GM21447 (cell line): ENCODE measurements around the gene STIM2.
A peak's percentile ranks its signal among the peaks of the same experiment; 100 is the strongest.
"Not testable (repeated sequence)": the region's sequence is repeated elsewhere in the genome, so short reads cannot be mapped to it uniquely, and the experiment has no call there.

Experiments
- ATAC-seq: cut with Tn5 transposase; IDR thresholded peaks from one replicate; pipeline ENCODE4 v1.9.1; 2021; ENCODE audit not compliant: unreplicated experiment

The STIM2 gene

GRCh38 chr4:26866781-26867180 is 6.1 kb downstream of the STIM2 start:
- no peak for ATAC-seq

- no peak for ATAC-seq
Observed at GRCh38 chr4:26867914-26868684, 7.5 kb downstream of the STIM2 start.

GRCh38 chr4:26870576-26871262 is 10.1 kb downstream of the STIM2 start:
- no peak for ATAC-seq

- ATAC-seq: no peak
Observed at GRCh38 chr4:26871611-26872010, 11.0 kb downstream of the STIM2 start.

GRCh38 chr4:26873391-26874026 is 12.9 kb downstream of the STIM2 start:
- ATAC-seq: peak; percentile 90

GRCh38 chr4:26874110-26874509 is 13.5 kb downstream of the STIM2 start:
- ATAC-seq: no peak

GRCh38 chr4:26877406-26877805 is 16.8 kb downstream of the STIM2 start:
- no peak for ATAC-seq

- no peak for ATAC-seq
Observed at GRCh38 chr4:26877961-26878360, 17.3 kb downstream of the STIM2 start.

- no peak for ATAC-seq
Observed at GRCh38 chr4:26878794-26879391, 18.3 kb downstream of the STIM2 start.

- ATAC-seq: no peak
Observed at GRCh38 chr4:26879805-26880204, 19.2 kb downstream of the STIM2 start.

- no peak for ATAC-seq
Observed at GRCh38 chr4:26884026-26884425, 23.4 kb downstream of the STIM2 start.

- ATAC-seq: peak; percentile 70
Observed at GRCh38 chr4:26884486-26884988, 23.9 kb downstream of the STIM2 start.

- peak; percentile 73 for ATAC-seq
Observed at GRCh38 chr4:26885912-26886274, 25.3 kb downstream of the STIM2 start.

GRCh38 chr4:26887143-26887542 is 26.5 kb downstream of the STIM2 start:
- ATAC-seq: no peak

GRCh38 chr4:26887809-26888208 is 27.2 kb downstream of the STIM2 start:
- no peak for ATAC-seq

GRCh38 chr4:26889356-26889755 is 28.7 kb downstream of the STIM2 start:
- no peak for ATAC-seq

- no peak for ATAC-seq
Observed at GRCh38 chr4:26891054-26891453, 30.4 kb downstream of the STIM2 start.

- ATAC-seq: no peak
Observed at GRCh38 chr4:26891867-26892266, 31.2 kb downstream of the STIM2 start.

- ATAC-seq: no peak
Observed at GRCh38 chr4:26892480-26893150, 32.0 kb downstream of the STIM2 start.

- ATAC-seq: no peak
Observed at GRCh38 chr4:26893491-26893890, 32.9 kb downstream of the STIM2 start.

GRCh38 chr4:26894881-26895280 is 34.2 kb downstream of the STIM2 start:
- not testable (repeated sequence) for ATAC-seq
